Transverse colon (tissue), 4 donors: ENCODE results near the gene TBC1D8. TPM values are rescaled to one million over a fixed set of nuclear protein-coding genes. Genes with fewer than 3 reads are reported as not detected.

Source experiments
- DNase-seq: peaks from one replicate; pipeline ENCODE4 v3.0.0-alpha.2; 2019
- H3K27ac ChIP-seq, 4 donors: fragments of 200-600 bp; sonication (generic); 2 replicates each; pipeline ENCODE4 v1.5.1; 2016 to 2018; ENCODE audit warnings: inconsistent platforms in 4 of 4
- H3K27me3 ChIP-seq: fragments of 200-600 bp; sonication (generic); 2 replicates; pipeline ENCODE4 v1.5.1; 2017; ENCODE audit warnings: inconsistent platforms
- H3K36me3 ChIP-seq, 4 donors: fragments of 200-600 bp; sonication (generic); 2 replicates each; pipeline ENCODE4 v1.5.1; 2017 to 2019; ENCODE audit warnings: inconsistent platforms in 4 of 4
- H3K4me1 ChIP-seq, 4 donors: fragments of 200-600 bp; sonication (generic); 2 replicates each; pipeline ENCODE4 v1.5.1; 2017 to 2020; ENCODE audit warnings: inconsistent platforms in 4 of 4
- H3K4me3 ChIP-seq, 4 donors: fragments of 200-600 bp; sonication (generic); 1 replicate in 1 of 4; 2 replicates in 3 of 4; pipeline versions ENCODE4 v1.5.1 to v1.6.1; 2017 to 2019; ENCODE audit warnings: inconsistent platforms in 4 of 4
- H3K9me3 ChIP-seq, 2 donors: fragments of 200-600 bp; sonication (generic); 2 replicates each; pipeline ENCODE4 v1.5.1; 2017 to 2019; ENCODE audit warnings: inconsistent platforms in 2 of 2
- EP300 ChIP-seq: sonication (generic); formaldehyde crosslinking; IDR thresholded peaks from one replicate; pipeline ENCODE4 v1.6.1; 2017; ENCODE audit warnings: antibody characterized with exemption, low read depth
- POLR2A ChIP-seq: fragments of 450-650 bp; IDR thresholded peaks from one replicate; pipeline ENCODE4 v1.6.1; 2016; ENCODE audit warnings: antibody characterized with exemption, mild to moderate bottlenecking, moderate library complexity
- POLR2AphosphoS5 ChIP-seq, 3 donors: sonication (generic); formaldehyde crosslinking; IDR thresholded peaks; one replicate each; pipeline ENCODE4 v1.6.1; 2016; ENCODE audit warnings: antibody characterized with exemption in 3 of 3
- WGBS, 2 donors: methylation state at CpG; one replicate each; pipeline ENCODE4 v1.1.5; 2018; ENCODE audit warnings: low coverage in 1 of 2; 5-methylcytosine and 5-hydroxymethylcytosine counted together
- in situ Hi-C, 4 donors: fragments of 200-750 bp; cut with MboI; loops; one replicate each; pipeline versions ENCODE4 v1.15.0 to v1.15.1; 2017; ENCODE audit warnings: low sequenced_read_pairs in 3 of 4, low pct_ligation_motif_present in 1 of 4, low pct_unique_long_range_greater_than_20kb in 1 of 4
- intact Hi-C: fragments of 100-400 bp; cut with DNase I; formaldehyde crosslinking; loops from one replicate; pipeline ENCODE4 v1.15.1; 2023; ENCODE audit warnings: low total_unique reads
- total RNA-seq, 4 donors: library from RNA; depleted of rRNA; stranded (reverse); fragments of >200 nt; gene quantifications; one replicate each; pipeline ENCODE4 v1.1.0, GENCODE V29; 2016
- TF ChIP-seq, protein P1 (sequence below), 5 experiments: fragments of 200-600 bp in 3 of 5; fragments of 450-650 bp in 2 of 5; sonication (generic) in 3 of 5; IDR thresholded peaks; 1 replicate in 2 of 5; 2 replicates in 3 of 5; pipeline ENCODE4 v1.5.1; 2016 to 2017; ENCODE audit warnings: antibody characterized with exemption in 5 of 5, inconsistent platforms in 3 of 5, mild to moderate bottlenecking in 2 of 5, moderate library complexity in 1 of 5

TBC1D8 gene
- total RNA-seq, 4 donors from 2014 or later = 26.5 to 232 (median 88.4) TPM

DNA sequence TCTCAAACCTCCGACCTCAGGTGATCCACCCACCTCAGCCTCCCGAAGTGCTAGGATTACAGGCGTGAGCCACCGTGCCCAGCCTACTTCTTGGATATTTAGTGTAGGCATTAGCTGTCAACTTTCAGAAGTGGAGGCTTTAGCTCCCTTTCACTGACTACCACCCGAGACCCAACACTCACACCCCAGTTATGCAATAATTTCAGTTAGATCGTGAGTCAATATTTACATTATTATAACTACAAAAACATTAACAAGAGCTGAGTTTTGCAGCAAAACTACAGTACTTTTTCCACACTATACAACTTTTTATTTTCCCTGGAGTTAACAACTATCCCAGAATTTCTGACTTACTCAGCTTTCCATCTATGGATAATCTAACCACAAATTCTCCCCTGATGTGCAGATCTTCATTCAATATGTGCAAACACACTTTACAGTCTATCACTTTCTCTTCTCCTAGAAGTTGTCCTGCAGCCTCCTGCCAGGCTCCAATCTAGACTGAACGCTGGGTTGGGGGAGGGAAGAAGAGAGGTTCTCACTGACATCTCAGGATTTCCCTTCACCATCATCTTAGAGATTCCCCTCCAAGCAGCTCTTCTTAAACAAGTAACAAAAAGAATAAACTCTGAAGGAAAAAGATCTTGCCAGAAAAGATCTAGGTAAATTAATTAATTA lies 10.1 kb downstream of the TBC1D8 start:
- Histone ChIP-seq H3K27me3 (no peaks in the 10 kb centered on the region), H3K27ac (no peak overlapping the region), H3K4me3 (no peak overlapping the region), H3K36me3 (no peaks in the 10 kb centered on the region), H3K9me3 (no peaks in the 10 kb centered on the region), H3K4me1 (no peaks in the 10 kb centered on the region)
- no peak for DNase-seq
- TF ChIP-seq, protein P1, sequence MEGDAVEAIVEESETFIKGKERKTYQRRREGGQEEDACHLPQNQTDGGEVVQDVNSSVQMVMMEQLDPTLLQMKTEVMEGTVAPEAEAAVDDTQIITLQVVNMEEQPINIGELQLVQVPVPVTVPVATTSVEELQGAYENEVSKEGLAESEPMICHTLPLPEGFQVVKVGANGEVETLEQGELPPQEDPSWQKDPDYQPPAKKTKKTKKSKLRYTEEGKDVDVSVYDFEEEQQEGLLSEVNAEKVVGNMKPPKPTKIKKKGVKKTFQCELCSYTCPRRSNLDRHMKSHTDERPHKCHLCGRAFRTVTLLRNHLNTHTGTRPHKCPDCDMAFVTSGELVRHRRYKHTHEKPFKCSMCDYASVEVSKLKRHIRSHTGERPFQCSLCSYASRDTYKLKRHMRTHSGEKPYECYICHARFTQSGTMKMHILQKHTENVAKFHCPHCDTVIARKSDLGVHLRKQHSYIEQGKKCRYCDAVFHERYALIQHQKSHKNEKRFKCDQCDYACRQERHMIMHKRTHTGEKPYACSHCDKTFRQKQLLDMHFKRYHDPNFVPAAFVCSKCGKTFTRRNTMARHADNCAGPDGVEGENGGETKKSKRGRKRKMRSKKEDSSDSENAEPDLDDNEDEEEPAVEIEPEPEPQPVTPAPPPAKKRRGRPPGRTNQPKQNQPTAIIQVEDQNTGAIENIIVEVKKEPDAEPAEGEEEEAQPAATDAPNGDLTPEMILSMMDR (IDR thresholded peaks at IDR 0.05) = no peak
- TF ChIP-seq POLR2A = no peak
- no peak for TF ChIP-seq POLR2AphosphoS5 (IDR thresholded peaks at IDR 0.05)
- TF ChIP-seq EP300 = no peak
- in situ Hi-C loops (no loop called here), intact Hi-C loops (no loop called here)
- 20 to 69% methylated on average over 2 to 7 of the region's 7 CpGs for WGBS, 2 donors

DNA sequence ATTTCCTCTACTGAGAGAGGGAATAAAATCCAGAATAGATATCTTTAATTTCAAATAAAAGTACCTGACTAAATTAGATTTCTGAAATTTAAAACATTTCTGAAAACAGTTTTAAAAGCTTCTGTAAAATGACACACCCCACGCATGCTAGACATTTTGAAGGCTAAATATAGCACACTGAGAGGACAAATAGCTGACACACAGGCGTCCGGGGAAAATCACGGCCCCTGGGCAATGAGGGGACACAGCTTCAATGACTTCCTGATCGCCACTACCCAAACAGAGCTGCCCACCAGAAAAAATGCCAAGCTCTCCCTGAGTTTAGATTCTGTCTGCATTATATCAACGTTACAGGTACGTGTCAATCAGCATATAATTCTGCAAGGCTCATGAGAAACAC lies 10.9 kb downstream of the TBC1D8 start:
- H3K4me1 ChIP-seq = no peaks in the 10 kb centered on the region
- H3K27ac ChIP-seq = no peak overlapping the region
- 78 to 79% methylated on average over 7 of the region's 7 CpGs for WGBS, 2 donors
- DNase-seq = no peak
- H3K9me3 ChIP-seq = no peaks in the 10 kb centered on the region
- no peak for TF ChIP-seq POLR2A
- TF ChIP-seq POLR2AphosphoS5 (IDR thresholded peaks at IDR 0.05) = no peak
- TF ChIP-seq, protein P1 (IDR thresholded peaks at IDR 0.05) = no peak
- TF ChIP-seq EP300 = no peak
- in situ Hi-C loops = no loop called here
- no peak overlapping the region for H3K4me3 ChIP-seq
- intact Hi-C loops = no loop called here
- no peaks in the 10 kb centered on the region for H3K36me3 ChIP-seq
- H3K27me3 ChIP-seq = no peaks in the 10 kb centered on the region

DNA sequence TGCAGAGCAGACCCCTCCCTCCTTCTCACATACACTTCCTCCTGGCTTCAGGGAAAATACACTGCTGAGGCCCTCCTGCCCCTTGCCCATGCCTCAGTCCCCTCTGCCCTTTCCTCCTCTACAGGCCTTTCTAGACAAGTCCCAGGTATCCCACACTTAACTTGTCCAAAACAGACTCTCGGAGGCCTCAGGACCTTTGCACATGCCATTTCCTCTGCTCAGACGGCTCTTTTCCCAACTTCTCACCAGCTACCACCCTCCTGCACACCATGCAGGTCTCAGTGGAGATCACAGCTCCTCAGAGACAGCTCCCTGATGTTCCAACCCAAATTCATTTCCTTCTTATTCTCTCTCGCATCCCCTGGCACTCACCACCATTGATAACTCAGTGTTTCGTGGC lies 11.7 kb downstream of the TBC1D8 start:
- intact Hi-C loops = no loop called here
- Histone ChIP-seq H3K9me3 (no peaks in the 10 kb centered on the region), H3K36me3 (no peaks in the 10 kb centered on the region), H3K4me1 (no peaks in the 10 kb centered on the region), H3K27me3 (no peaks in the 10 kb centered on the region), H3K27ac (no peak overlapping the region), H3K4me3 (no peak overlapping the region)
- no peak for TF ChIP-seq EP300
- TF ChIP-seq, protein P1 (IDR thresholded peaks at IDR 0.05) = no peak
- TF ChIP-seq POLR2AphosphoS5 (IDR thresholded peaks at IDR 0.05) = no peak
- TF ChIP-seq POLR2A = no peak
- WGBS, 2 donors = 92 to 100% methylated on average over 3 to 4 of the region's 4 CpGs
- no peak for DNase-seq
- in situ Hi-C loops = no loop called here

DNA sequence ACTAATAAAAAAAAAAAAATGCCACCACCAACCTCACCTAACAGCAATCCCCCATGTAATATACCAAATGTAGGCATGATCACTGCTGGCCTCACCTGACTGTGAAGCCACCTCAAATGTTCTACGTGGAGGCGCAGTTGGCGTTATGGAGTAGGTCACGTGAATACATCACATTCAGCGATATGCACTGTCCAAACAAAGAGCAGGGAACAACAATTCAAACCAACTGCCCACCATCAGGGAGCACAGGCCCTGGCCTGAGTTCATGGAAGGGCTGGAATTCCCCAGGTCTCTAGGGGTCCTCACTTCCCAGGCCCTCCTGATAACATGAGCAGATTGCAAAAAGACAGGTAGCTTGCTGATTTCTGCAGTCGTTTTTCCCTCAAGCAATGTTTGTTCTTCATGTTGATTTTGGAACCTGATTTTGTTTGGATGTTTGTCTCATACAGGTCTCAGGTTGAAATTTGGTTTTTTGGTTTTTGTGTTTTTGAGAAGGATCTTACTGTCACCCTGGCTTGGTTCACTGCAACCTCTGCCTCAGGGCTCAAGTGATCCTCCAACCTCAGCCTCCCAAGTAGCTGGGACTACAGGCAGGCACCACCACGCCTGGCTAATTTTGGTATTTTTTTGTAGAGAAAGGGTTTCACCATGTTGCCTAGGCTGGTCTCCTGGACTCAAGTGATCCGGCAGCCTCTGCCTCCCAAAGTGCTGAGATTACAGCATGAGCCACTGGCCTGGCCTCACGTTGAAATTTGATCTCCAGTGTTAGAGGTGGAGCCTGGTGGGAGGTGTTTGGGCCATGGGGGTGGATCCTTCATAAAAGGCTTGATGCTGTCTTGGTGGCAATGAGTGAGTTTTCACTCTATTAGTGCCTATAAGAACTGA lies 15.5 kb downstream of the TBC1D8 start:
- Histone ChIP-seq H3K36me3 (no peaks in the 10 kb centered on the region), H3K27me3 (no peaks in the 10 kb centered on the region), H3K4me1 (no peaks in the 10 kb centered on the region), H3K4me3 (no peak overlapping the region), H3K9me3 (no peaks in the 10 kb centered on the region), H3K27ac (no peak overlapping the region)
- no peak for DNase-seq
- intact Hi-C loops = no loop called here
- 81 to 98% methylated on average over 5 to 9 of the region's 9 CpGs for WGBS, 2 donors
- TF ChIP-seq POLR2AphosphoS5 (IDR thresholded peaks at IDR 0.05) (no peak), POLR2A (no peak), EP300 (no peak)
- TF ChIP-seq, protein P1 (IDR thresholded peaks at IDR 0.05) = no peak
- in situ Hi-C loops = no loop called here
